GM21367 (cell line): ENCODE data around the gene USF1.
"Not testable (repeated sequence)": the region's sequence is repeated elsewhere in the genome, so short reads cannot be mapped to it uniquely, and the experiment has no call there.

Source experiments
- ATAC-seq: cut with Tn5 transposase; IDR thresholded peaks from one replicate; pipeline ENCODE4 v1.9.1; 2021; ENCODE audit not compliant: unreplicated experiment

Gene USF1

DNA sequence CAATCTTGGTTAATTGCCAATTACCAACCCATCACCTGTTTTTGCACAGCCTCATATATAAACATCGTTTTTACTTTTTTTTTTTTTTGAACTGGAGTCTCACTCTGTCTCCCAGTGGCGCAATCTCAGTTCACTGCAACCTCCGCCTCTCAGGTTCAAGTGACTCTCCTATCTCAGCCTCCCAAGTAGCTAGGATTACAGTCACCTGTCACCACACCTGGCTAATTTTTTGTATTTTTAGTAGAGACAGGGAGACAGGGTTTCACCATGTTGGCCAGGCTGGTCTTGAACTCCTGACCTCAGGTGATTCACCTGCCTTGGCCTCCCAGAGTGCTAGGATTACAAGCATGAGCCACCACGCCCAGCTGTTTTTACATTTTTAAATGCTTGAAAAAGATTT is 53.7 kb downstream of the USF1 start:
- not testable (repeated sequence) for ATAC-seq
